GM21515 (cell line): ENCODE measurements around the gene PTPRD.

Experiments used
- ATAC-seq: cut with Tn5 transposase; IDR thresholded peaks from one replicate; pipeline ENCODE4 v1.9.1; 2021; ENCODE audit not compliant: unreplicated experiment

PTPRD gene

GRCh38 chr9:8857068-8857925, 1755.5 kb downstream of the PTPRD start:
- ATAC-seq = no peak

- no peak for ATAC-seq
Observed at GRCh38 chr9:8856396-8857067, 1756.3 kb downstream of the PTPRD start.

DNA sequence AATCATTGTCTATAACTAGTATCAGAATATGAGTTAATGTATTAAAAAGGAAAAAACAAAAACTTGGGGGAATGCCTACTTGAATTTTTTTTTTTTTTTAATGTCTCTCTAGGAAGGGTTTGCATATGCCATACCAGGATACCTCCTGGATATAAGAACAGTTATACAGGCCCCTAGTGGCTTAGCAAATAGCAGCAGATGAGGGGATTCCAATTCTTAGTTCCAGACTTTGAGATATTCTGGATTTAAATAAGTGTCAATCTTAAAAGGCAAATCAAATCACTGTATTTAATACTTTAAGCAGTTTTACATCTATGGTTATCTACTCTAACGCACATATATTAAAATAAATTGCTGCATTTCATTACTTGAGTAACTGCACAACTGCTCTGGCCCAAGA, 1757.8 kb downstream of the PTPRD start:
- ATAC-seq = no peak

GRCh38 chr9:8852301-8852864, 1760.4 kb downstream of the PTPRD start:
- no peak for ATAC-seq

- no peak for ATAC-seq
Observed at GRCh38 chr9:8850914-8851313, 1761.9 kb downstream of the PTPRD start.

DNA sequence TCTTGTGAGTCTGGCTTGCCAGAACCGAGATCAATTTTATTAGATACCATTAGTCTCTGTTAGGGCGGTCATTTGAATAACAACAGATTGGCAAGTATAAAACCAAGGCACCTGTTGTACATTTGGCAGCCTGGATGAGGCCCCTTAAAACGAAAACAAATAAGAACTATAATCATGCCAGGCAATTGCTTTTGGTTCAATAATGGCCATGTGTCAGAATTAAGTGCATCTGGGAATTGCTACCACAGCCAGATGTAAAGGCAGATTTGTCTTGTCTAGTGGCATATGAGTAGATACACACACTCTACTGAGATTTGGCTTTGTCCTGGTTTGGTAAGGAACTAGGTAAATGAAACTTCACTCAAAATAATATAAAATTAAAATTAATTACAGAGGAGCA, 1767.0 kb downstream of the PTPRD start:
- ATAC-seq = no peak

DNA sequence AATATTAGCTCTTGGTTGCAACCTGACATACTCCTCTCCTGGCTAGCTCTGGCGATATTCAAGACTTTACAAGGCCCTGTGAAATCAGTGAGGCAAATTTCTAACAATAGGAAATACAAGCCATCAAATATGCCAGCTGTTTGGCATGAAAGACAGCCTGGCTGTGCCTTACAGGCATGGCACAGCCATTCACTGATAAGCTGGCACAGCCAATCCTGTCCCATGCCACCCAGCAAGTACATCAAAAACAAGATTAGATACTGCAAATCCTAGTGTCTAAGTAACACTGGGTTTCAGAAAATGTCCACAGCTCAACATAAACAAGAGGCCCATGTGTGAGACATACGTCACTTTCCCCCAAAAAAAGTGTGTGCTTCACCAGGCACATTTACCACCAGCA, 1767.4 kb downstream of the PTPRD start:
- no peak for ATAC-seq

DNA sequence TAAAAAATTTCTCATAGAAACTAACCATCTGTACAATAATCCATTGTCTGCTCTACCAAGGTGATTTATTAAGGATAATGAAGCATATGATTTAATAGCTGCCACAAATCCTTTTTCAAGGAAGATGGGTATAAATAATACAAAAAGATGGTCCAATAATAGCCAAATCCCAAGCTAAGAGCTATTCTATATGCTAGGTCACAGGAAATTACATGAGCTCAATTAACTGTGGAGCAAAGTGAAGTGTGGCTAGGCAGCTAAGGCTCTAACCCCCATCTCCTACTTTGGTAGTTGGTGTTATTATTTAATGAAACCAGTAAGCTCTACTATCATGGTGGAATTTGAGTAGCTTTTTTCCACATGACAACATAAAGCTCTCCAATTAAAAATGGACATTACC, 1768.3 kb downstream of the PTPRD start:
- no peak for ATAC-seq

DNA sequence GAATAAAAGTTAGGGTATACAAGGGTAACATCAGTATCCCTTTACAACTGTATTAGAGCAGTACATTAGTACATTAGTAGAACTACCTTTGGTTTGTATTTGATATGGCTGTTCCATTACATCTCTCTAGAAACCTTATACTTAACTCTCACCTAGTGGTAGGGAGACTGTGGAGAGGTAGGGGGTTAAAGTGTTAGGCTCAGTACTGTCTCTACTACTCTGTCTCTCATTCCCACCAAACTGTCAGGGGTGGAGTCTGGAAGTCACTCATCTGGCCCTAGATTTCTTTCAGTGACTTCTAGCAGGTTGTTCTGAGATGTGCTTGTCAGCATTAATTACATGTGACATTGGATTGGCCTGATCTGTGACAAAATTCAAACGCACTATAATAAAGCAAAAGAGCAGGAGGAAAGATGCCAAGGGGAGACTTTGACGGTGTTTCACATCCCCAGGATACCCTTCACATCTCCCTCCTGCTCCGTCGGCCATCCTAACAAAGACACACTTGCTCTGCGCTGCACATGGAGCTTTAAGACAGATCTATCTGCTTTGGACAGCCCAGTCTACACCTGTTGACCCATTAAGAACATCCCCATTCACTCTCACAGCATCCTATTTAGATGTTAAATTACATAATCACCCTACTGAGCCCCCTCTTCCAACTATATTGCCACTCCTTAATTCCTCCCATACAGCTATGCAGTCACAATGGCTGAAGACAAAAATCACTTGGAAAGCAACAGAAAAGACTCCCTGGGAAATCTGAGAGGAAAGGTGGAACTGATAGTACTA, 1770.2 kb downstream of the PTPRD start:
- ATAC-seq = no peak

- ATAC-seq = no peak
Observed at GRCh38 chr9:8838136-8838535, 1774.7 kb downstream of the PTPRD start.

DNA sequence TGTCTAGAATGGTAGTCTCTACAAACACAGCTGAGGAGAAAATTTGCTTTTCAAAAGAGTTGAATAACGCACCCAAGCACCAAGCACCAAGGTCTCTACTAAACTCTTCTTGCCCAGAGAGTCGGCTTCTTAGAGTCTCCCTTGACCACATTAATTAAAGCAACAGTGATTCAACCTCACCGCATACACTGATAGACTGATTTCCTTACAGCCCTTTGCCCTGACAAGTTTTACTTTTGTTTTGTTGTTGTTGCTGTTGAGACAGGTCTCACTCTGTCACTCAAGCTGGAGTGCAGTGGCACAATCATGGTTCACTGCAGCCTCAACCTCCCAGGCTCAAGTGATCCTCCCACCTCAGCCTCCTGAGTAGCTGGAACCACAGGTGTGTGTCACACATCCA, 1777.5 kb downstream of the PTPRD start:
- no peak for ATAC-seq

- ATAC-seq = no peak
Observed at GRCh38 chr9:8832955-8833354, 1779.8 kb downstream of the PTPRD start.

DNA sequence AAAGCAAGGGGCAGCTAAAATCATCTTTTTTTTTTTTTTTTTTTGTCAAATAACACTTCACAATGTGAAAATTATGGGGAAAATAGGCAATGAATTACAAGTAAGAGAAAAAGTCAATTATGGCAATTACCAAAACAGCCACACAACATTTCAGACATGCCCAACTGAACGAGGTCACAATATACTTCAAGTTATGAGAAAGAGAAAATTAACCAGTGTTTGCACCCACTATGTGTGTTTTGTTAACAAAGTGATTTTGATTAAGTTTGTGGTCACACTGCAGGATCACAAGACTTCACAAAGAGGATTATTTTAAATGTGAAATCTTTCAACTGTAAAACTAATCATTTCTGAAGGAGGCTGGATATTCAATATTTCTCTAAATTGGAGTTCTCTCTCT, 1780.4 kb downstream of the PTPRD start:
- ATAC-seq = no peak

GRCh38 chr9:8831568-8831967, 1781.2 kb downstream of the PTPRD start:
- no peak for ATAC-seq

GRCh38 chr9:8826281-8826680, 1786.5 kb downstream of the PTPRD start:
- ATAC-seq = no peak

DNA sequence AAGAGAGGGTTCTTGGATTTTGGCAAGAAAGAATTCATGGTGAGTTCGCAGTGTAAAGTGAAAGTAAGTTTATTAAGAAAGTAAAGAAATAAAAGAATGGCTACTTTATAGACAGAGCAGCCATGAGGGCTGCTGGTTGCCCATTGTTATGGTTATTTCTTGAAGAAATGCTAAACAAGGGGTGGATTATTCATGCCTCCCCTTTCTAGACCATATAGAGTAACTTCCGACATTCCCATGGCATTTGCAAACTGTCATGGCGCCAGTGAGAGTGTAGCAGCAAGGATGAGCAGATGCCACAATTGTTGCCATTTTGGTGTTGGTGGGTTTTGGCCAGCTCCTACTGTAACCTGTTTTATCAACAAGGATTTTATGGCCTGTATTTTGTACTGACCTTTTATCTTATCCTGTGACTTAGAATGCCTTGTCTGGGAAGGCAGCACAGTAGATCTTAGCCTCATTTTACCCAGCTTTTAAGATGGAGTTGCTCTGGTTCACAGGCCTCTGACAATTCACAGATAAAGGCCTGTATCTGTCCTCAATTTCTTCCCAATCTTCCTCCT, 1787.1 kb downstream of the PTPRD start:
- no peak for ATAC-seq

- ATAC-seq = no peak
Observed at GRCh38 chr9:8823131-8823895, 1789.5 kb downstream of the PTPRD start.

GRCh38 chr9:8822667-8823025, 1790.2 kb downstream of the PTPRD start:
- ATAC-seq = no peak

DNA sequence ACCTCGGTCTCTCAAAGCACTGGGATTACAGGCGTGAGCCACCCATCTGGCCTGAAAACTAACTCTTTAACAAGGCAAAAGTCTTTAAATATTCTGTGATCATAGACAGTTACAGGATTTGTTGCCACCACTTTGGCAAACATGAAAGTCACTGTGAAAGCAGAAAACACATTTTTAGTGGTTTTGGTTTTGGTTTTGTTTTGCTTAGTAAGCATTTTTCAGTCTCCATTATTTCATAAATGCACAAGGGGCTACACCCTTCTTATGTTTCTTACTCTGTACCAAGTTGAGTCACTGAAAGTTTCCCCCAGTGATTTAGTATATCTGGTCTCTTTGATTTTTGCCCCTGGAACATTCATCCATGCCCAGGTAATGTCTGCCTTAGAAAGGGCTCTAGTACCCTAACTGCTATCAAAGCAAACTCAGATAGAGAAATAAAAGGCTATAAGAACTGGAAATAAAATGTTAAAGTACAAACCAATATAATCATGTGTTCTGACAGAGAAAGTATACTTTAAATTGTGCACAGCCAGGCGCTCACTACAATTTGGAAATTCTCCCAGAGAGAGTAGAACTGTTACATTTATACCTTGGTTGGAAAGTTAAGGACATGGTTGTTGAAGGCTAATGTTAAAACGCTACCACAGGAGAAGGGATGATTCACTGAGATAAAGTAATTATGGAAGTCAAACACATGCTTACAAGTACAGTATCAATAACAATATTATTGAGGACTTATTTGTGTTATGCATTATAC, 1790.7 kb downstream of the PTPRD start:
- ATAC-seq = no peak

GRCh38 chr9:8817335-8817734, 1795.5 kb downstream of the PTPRD start:
- no peak for ATAC-seq
